GM21447 (cell line): ENCODE results near the gene CDKL5.

Source experiments
- ATAC-seq: cut with Tn5 transposase; IDR thresholded peaks from one replicate; pipeline ENCODE4 v1.9.1; 2021; ENCODE audit not compliant: unreplicated experiment

Gene CDKL5

DNA sequence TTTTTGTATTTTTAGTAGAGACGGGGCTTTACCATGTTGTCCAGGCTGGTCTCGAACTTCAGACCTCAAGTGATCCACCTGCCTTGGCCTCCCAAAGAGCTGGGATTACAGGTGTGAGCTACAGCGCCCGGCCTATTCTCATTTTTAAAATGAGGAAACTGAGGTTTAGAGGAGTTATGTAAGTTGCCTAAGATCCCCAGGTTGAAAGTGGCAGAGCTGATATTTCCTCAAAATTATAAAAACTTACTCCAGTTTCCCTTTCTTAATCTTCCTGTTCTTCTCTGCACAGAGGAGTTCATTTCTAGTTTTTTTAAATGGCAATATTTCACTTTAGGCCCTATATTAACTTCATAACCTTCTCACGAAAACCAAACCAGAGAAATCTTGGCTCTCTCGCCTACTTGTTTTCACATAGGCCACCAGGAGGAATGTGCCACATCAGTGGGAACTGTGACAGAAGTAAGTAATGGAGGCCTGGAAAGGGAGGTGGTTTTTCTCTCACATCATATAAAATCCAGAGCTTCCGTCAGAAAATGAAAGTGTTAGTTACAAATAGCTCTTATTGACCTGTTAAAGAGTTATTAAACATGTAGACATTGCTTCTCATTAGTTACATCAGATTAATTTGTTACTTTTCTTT lies 262.6 kb downstream of the CDKL5 start:
- ATAC-seq: no peak

DNA sequence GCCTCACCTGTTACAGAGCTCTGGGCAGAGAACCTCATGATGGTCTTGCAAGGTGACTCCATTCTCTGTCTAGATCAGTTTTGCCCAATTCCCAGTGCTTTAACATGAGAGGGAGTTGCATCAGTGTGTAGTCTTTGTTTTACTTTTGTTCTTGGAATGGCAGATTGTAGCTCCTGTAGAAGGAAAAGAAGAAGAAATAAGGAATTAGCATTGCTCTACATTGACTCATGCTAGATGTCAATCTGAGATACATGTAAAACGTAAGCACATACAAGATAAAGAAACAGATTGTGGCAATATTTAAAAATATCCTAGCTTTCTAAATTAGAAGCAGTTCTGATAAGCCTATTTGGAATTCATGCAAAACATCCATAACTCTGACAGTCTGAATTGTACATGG lies 266.0 kb downstream of the CDKL5 start:
- no peak for ATAC-seq

DNA sequence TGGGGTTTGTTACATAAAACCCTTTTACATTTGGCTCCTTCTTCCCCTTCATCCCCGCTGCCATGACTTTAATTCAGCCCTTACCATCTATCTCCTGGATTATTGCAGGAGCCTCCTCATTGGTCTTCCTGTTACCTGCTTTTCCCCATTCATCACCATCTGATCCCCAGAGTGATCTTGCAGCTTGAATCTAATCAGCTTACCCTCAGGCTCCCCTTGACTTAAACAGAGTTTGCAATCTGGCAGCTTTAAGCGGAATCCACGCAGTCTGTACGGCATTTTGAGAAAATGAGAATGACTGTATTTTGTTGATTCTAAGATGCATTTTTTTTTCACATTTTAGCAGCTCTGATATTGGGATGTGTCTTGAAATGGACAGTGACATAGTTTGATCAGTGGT lies 267.1 kb downstream of the CDKL5 start:
- ATAC-seq: no peak

DNA sequence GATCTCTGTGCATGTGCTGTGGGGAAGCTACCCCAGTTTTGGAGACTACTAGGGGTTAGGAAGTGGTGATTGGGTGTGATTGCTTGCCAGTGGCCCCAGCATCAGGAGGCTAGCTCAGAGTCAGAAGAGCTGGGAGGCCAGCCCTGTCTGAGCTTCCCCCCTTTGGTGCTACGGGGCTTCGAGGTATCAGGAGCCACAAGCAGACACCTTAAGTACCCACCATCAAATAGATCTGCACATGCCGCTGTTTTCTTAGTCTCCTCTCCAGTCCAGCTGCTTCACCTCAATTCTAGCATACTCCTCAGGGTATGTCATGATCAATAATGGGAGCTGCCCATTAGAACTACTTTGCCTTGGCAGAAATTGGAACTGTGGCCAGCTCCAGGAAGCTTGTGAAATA lies 271.2 kb downstream of the CDKL5 start:
- ATAC-seq: no peak

DNA sequence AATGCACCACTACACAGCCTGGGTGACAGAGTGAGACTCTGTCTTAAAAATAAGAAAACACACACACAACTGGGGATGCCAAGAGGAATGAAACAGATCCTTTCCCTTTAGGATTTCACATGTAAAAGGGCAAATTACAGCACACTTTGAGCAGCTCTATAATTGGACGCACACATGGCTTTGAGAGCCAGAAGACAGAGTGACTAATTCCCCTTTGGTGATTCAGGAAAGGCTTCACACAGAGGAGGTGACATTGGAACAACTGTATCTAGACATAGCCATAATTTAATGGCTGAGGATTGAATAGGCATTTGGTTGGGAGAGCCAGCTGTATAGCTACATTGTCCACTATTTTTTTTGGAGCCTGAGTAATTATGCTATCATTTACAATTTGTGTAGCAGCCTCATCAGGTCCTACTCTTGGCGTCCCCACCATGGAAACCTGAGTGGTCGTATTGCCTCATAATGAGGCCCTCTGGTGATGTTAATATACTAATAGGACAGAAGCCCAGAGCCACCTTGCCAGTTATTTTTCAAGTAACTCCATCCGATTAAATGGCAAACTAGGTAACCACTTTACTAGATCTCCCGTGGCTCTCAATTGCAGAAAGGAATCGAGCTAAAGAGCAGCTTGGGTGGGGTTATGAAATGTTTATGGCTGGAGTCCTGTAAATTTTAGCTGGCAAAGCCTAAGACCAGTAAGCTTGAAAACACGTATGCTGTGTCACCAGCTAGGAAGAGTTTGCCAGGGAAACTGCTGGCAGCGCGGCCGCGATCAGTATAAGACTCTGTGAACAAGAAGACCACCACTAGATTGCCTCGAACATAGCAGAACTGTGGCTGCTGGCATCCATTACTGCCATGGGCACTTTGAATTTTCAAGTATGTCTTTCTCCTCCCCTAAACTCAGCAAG lies 273.6 kb downstream of the CDKL5 start:
- no peak for ATAC-seq

DNA sequence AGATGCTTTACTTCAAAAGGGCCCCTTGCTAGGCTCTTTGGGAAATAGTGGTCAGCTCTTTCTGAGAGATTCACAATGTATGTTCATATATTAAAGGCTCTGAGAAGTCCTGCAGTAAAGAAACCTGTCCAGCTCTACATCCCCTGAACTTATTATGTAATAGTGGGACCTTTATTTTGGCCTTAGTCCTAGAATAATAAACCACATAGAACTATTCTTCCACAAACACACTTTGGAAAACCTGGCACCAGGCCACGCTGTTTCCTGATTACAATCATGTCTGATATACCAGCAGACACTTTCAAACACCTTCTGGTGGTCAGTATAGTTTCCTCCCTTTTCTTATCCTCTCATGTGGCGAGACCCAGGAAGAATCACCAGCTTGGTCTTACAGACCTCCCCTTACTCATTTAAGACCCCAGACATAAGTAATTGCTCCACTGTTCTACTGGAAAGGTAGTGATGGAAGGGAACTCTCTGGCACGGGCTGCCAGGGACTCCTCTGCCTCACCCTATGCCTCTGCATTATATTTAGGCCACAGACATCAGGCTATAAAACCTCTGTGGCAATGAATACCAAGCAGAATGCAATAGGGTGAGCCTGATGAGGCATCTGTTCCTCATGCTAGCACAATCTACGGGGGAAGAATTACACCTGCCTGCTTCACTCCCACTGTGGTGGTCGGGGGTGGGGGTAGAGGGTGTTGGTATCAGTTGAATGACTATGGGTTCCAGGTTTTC lies 276.4 kb downstream of the CDKL5 start:
- ATAC-seq: no peak

DNA sequence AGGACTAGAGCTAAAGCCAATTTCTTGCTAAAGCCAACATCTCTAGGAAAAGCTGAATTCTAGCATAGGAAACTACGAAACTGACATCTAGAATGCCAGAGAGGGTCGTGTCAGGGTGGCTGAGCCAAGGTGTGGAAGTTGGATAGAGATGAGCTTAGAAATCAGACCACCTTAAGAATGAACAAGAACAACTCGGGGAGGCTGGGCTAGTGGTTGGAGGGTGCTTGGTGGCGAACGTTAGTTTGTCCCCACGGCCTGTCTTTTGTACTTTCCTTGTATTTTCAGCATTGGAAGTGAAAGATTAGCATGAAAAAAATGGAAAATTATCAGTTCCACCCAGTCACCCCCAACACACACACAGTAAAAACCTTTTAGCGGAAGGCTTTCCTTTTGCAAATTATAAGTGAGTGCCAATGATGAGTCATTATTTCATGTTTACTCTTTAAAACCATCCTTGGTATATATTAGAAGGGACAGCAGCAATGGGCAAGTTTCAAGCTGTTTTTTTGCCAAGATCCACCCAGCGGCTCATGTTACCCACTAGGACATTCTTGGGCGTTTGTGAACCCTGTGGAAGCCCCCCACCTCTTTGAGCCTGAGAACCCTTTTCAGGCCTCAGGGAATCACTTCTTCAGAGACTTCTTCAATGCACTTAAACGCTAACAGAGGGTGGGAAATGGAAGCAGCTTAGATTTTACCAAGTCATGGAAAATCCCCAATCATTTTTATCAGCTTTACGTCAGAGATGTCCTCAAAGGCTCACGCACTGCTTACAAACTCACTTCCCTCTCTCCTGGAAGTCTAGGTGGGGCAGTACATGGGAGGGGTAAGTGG lies 277.2 kb downstream of the CDKL5 start:
- ATAC-seq: no peak
